ENCODE data around the gene ATG4C. TPM values are rescaled to one million over a fixed set of nuclear protein-coding genes. Genes with fewer than 3 reads are reported as not detected.
"Not testable (repeated sequence)": the region's sequence is repeated elsewhere in the genome, so short reads cannot be mapped to it uniquely, and the experiment has no call there.

ATG4C gene
- total and polyA plus RNA-seq, 7 experiments from 2014 or later: 6.8 to 20.1 (median 13.2) TPM

DNA sequence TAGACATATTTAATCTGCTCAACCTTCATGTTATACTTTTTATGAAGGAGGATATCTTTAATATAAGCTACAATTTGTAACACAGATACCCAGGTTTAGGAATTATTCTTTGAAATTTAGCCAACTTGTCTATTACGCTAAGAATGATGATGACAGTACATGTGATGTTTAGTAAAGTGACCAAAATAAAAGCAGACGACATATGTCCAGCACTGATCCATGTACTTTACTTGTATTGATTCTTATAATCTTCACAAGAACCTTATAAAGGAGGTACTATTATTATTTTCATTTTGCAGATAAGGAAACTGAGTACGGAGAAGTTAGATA lies 37.2 kb upstream of the ATG4C start:
- no peak for DNase-seq
- Histone ChIP-seq H3K27me3 (ENCODE audit: control insufficient read depth in 2 of 2, insufficient read depth in 2 of 2, low read length in 2 of 2) (no peaks in the 10 kb centered on the region), H3K9me3 (ENCODE audit: control insufficient read depth in 2 of 3, low read length in 3 of 3) (no peaks in the 10 kb centered on the region), H3K27ac (ENCODE audit: low read depth, low read length) (no peak overlapping the region), H3K36me3 (ENCODE audit: control insufficient read depth in 2 of 3, insufficient read depth in 3 of 3, low read length in 3 of 3) (no peaks in the 10 kb centered on the region), H3K4me3 (ENCODE audit: low read length) (no peak overlapping the region), H3K4me1 (ENCODE audit: control insufficient read depth in 2 of 2, insufficient read depth in 2 of 2, low read length in 2 of 2) (no peaks in the 10 kb centered on the region)
- POLR2A ChIA-PET: no interaction called here
- H3K27me3 Mint-ChIP-seq: peaks cover 0 to 23% (median 5%) of the 10 kb centered on the region in 5 donors
- H3K4me1 Mint-ChIP-seq: no peaks in the 10 kb centered on the region
- intact Hi-C loops (cut with micrococcal nuclease): loop anchor here (1.0 kb wide), 5 partner anchors 238 to 664 kb away; no protein-coding TSS in a partner anchor
- H3K27ac Mint-ChIP-seq: no peak overlapping the region
- ATAC-seq: no peak
- H3K4me3 Mint-ChIP-seq: no peak overlapping the region
- H3K36me3 Mint-ChIP-seq: no peaks in the 10 kb centered on the region
- CTCF ChIA-PET: interaction anchor here (1.0 to 4.1 kb wide), 5 partner anchors 32 to 615 kb away, joined by 3 to 66 read pairs (median 6); no protein-coding TSS in a partner anchor
- H3K9me3 Mint-ChIP-seq: no peaks in the 10 kb centered on the region

GRCh38 chr1:62753031-62753965 lies 30.6 kb upstream of the ATG4C start:
- POLR2A ChIA-PET: no interaction called here
- no peak overlapping the region for H3K27ac ChIP-seq (ENCODE audit: low read depth, low read length)
- H3K4me3 ChIP-seq (ENCODE audit: low read length): no peak overlapping the region
- H3K27me3 Mint-ChIP-seq: peaks cover 0 to 5% (median 0%) of the 10 kb centered on the region in 5 donors
- DNase-seq (no peak), ATAC-seq (no peak)
- H3K9me3 Mint-ChIP-seq: peaks cover 0 to 2% (median 0%) of the 10 kb centered on the region in 11 donors
- H3K27ac Mint-ChIP-seq: no peak overlapping the region
- H3K4me1 Mint-ChIP-seq: no peaks in the 10 kb centered on the region
- H3K36me3 Mint-ChIP-seq: no peaks in the 10 kb centered on the region
- no peaks in the 10 kb centered on the region for H3K9me3 ChIP-seq (ENCODE audit: control insufficient read depth in 2 of 3, low read length in 3 of 3)
- H3K4me1 ChIP-seq (ENCODE audit: control insufficient read depth in 2 of 2, insufficient read depth in 2 of 2, low read length in 2 of 2): no peaks in the 10 kb centered on the region
- intact Hi-C loops (cut with micrococcal nuclease): no loop called here
- no peak overlapping the region for H3K4me3 Mint-ChIP-seq
- H3K27me3 ChIP-seq (ENCODE audit: control insufficient read depth in 2 of 2, insufficient read depth in 2 of 2, low read length in 2 of 2): no peaks in the 10 kb centered on the region
- CTCF ChIA-PET: interaction anchor here (0.7 kb wide), 2 partner anchors 157 to 251 kb away, joined by 3 read pairs; no protein-coding TSS in a partner anchor
- no peaks in the 10 kb centered on the region for H3K36me3 ChIP-seq (ENCODE audit: control insufficient read depth in 2 of 3, insufficient read depth in 3 of 3, low read length in 3 of 3)

DNA sequence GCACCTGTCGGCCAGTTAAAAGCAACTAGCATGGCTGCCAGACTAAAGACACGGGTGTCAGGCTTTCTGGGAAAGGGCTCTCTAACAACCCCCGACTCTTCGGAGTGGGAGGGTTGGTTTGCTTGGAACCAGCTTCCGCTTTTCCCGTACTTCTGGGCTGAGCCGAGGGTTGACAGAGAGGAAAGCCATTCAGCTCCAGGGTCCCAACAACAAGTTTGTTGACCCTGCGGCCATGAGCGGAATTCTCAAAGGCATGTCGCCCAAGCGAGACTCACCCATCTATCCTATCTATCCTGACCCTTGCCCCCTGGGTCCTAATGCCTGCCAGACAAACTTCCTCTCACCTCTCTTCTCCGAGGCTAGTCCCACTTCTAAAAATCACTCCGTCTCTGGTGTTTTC lies 29.0 kb upstream of the ATG4C start:
- H3K27me3 ChIP-seq (ENCODE audit: control insufficient read depth in 2 of 2, insufficient read depth in 2 of 2, low read length in 2 of 2); H3K4me1 ChIP-seq (ENCODE audit: control insufficient read depth in 2 of 2, insufficient read depth in 2 of 2, low read length in 2 of 2); H3K4me3 Mint-ChIP-seq; ATAC-seq; H3K27me3 Mint-ChIP-seq; H3K9me3 ChIP-seq (ENCODE audit: control insufficient read depth in 2 of 3, low read length in 3 of 3); H3K36me3 Mint-ChIP-seq; intact Hi-C loops (cut with micrococcal nuclease); POLR2A ChIA-PET; H3K4me3 ChIP-seq (ENCODE audit: low read length); H3K36me3 ChIP-seq (ENCODE audit: control insufficient read depth in 2 of 3, insufficient read depth in 3 of 3, low read length in 3 of 3); H3K9me3 Mint-ChIP-seq; H3K27ac ChIP-seq (ENCODE audit: low read depth, low read length); H3K27ac Mint-ChIP-seq; DNase-seq; H3K4me1 Mint-ChIP-seq; CTCF ChIA-PET: not testable (repeated sequence)

GRCh38 chr1:62756255-62756884 lies 27.6 kb upstream of the ATG4C start:
- H3K4me1 Mint-ChIP-seq; H3K9me3 ChIP-seq (ENCODE audit: control insufficient read depth in 2 of 3, low read length in 3 of 3); H3K4me3 ChIP-seq (ENCODE audit: low read length); H3K27me3 ChIP-seq (ENCODE audit: control insufficient read depth in 2 of 2, insufficient read depth in 2 of 2, low read length in 2 of 2); H3K27me3 Mint-ChIP-seq; H3K9me3 Mint-ChIP-seq; H3K36me3 ChIP-seq (ENCODE audit: control insufficient read depth in 2 of 3, insufficient read depth in 3 of 3, low read length in 3 of 3); H3K4me1 ChIP-seq (ENCODE audit: control insufficient read depth in 2 of 2, insufficient read depth in 2 of 2, low read length in 2 of 2); CTCF ChIA-PET; H3K27ac ChIP-seq (ENCODE audit: low read depth, low read length); H3K36me3 Mint-ChIP-seq; ATAC-seq; intact Hi-C loops (cut with micrococcal nuclease); H3K27ac Mint-ChIP-seq; POLR2A ChIA-PET; H3K4me3 Mint-ChIP-seq; DNase-seq: not testable (repeated sequence)

DNA sequence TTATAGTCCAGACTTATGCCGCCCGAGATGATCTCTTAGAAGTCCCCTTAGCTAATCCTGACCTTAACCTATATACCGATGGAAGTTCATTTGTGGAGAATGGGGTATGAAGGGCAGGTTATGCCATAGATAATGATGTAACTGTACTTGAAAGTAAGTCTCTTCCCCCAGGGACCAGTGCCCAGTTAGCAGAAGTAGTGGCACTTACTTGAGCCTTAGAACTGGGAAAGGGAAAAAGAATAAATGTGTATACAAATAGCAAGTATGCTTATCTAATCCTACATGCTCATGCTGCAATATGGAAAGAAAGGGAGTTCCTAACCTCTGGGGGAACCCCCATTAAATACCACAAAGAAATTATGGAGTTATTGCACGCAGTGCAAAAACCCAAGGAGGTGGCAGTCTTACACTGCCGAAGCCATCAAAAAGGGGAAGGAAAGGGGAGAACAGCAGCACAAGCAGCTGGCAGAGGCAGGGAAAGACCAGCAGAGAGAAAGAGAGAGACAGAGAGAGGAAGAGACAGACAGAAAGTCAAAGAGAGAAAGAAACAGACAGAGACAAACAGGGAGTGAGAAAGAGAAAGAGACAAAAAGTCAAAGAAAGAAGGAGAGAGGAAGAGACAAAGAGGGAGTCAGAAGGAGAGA lies 24.6 kb upstream of the ATG4C start:
- H3K27ac ChIP-seq (ENCODE audit: low read depth, low read length); DNase-seq; POLR2A ChIA-PET; H3K4me1 Mint-ChIP-seq; H3K9me3 Mint-ChIP-seq; H3K36me3 Mint-ChIP-seq; H3K27me3 ChIP-seq (ENCODE audit: control insufficient read depth in 2 of 2, insufficient read depth in 2 of 2, low read length in 2 of 2); H3K4me1 ChIP-seq (ENCODE audit: control insufficient read depth in 2 of 2, insufficient read depth in 2 of 2, low read length in 2 of 2); H3K9me3 ChIP-seq (ENCODE audit: control insufficient read depth in 2 of 3, low read length in 3 of 3); ATAC-seq; H3K4me3 ChIP-seq (ENCODE audit: low read length); H3K36me3 ChIP-seq (ENCODE audit: control insufficient read depth in 2 of 3, insufficient read depth in 3 of 3, low read length in 3 of 3); H3K4me3 Mint-ChIP-seq; H3K27me3 Mint-ChIP-seq; intact Hi-C loops (cut with micrococcal nuclease): not testable (repeated sequence)
- CTCF ChIA-PET: interaction anchor here (0.6 kb wide), 1 partner anchor 114 kb away, joined by 3 read pairs; no protein-coding TSS in a partner anchor
- peak overlapping the region in 1 of 9 donors; percentile 18 for H3K27ac Mint-ChIP-seq

GRCh38 chr1:62760021-62760782 lies 23.7 kb upstream of the ATG4C start:
- H3K36me3 Mint-ChIP-seq; H3K27ac ChIP-seq (ENCODE audit: low read depth, low read length); H3K36me3 ChIP-seq (ENCODE audit: control insufficient read depth in 2 of 3, insufficient read depth in 3 of 3, low read length in 3 of 3); H3K9me3 Mint-ChIP-seq; ATAC-seq; H3K27me3 Mint-ChIP-seq; intact Hi-C loops (cut with micrococcal nuclease); POLR2A ChIA-PET; H3K4me3 Mint-ChIP-seq; H3K27me3 ChIP-seq (ENCODE audit: control insufficient read depth in 2 of 2, insufficient read depth in 2 of 2, low read length in 2 of 2); H3K4me1 ChIP-seq (ENCODE audit: control insufficient read depth in 2 of 2, insufficient read depth in 2 of 2, low read length in 2 of 2); H3K4me3 ChIP-seq (ENCODE audit: low read length); DNase-seq; H3K9me3 ChIP-seq (ENCODE audit: control insufficient read depth in 2 of 3, low read length in 3 of 3); H3K4me1 Mint-ChIP-seq; H3K27ac Mint-ChIP-seq: not testable (repeated sequence)
- CTCF ChIA-PET: interaction anchor here (0.6 kb wide), 1 partner anchor 115 kb away, joined by 3 read pairs; no protein-coding TSS in a partner anchor

All from naive thymus-derived CD4-positive, alpha-beta T cell (primary cell).